ENCODE data around the gene ABHD17C.

The ABHD17C gene

DNA sequence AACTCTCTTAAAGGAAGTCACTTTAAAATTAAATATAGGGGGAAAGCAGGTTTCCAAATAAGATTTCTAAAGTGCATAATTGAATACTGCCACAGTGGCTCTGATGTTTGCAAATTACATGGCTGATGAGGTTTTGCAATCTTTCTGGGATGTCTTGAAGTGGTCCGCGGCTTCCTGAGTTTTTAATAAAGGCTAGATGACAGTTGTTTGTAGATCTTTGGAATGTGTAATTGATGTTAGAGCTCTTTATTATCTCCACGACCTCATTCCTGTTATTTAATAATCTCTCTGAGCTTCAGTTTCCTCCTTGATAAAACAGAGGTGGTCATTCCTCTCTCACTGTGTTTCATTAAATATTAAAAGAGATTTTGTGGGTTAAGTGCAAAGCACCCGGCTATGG, 57.1 kb downstream of the ABHD17C start:
- Histone ChIP-seq H3F3A (ENCODE audit: insufficient read depth, low read length) (no peaks in the 10 kb centered on the region), H3K9me2 (replicated peaks; ENCODE audit: insufficient read depth, low read length) (no peaks in the 10 kb centered on the region), H2AFZ (ENCODE audit: low read length) (no peak overlapping the region), H4K20me1 (ENCODE audit: insufficient read depth, low read length) (no peaks in the 10 kb centered on the region), H3K4me2 (ENCODE audit: low read depth, low read length) (no peak overlapping the region), H3K36me3 (replicated peaks; ENCODE audit: insufficient read depth, low read length) (no peaks in the 10 kb centered on the region), H3K9ac (ENCODE audit: low read length) (no peak overlapping the region), H3K27me3 (replicated peaks; ENCODE audit: insufficient read depth, low read length) (no peaks in the 10 kb centered on the region), H3K79me2 (ENCODE audit: low read length) (0 out of 2 replicates have a peak, but pooled peaks cover 3% of the 10 kb centered on the region), H3K4me1 (ENCODE audit: low read length) (no peaks in the 10 kb centered on the region), H3K4me3 (ENCODE audit: low read length) (no peak overlapping the region), H3K9me3 (replicated peaks; ENCODE audit: insufficient read depth, low read length) (no peaks in the 10 kb centered on the region), H3K27ac (ENCODE audit: low read length) (no peak overlapping the region)
- no peak for DNase-seq
- TF ChIP-seq EZH2phosphoT487 (IDR thresholded peaks at IDR 0.05; ENCODE audit: low read length) (no peak), EZH2 (optimal IDR thresholded peaks at IDR 0.05; ENCODE audit: low read depth, low read length) (no peak), CTCF (IDR thresholded peaks at IDR 0.05; ENCODE audit: low read length) (no peak)

DNA sequence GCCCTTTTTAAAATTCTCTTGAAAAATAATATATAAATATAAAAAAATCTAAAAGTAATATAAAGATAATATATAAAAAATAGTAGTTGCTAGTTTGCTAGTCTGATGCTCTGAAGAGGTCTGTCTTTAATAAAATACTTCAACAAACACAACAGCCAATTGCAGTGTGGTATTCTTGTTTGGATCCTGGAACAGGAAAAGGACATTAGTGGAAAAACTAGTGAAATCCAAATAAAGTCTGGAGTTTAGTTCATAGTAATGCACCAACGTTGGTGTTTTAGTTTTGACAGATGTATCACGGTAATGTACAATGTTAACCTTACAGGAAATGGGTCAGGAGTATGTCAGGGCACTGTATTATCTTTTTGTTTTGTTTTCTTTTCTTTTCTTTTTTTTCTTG, 58.1 kb downstream of the ABHD17C start:
- TF ChIP-seq EZH2phosphoT487 (IDR thresholded peaks at IDR 0.05; ENCODE audit: low read length) = no peak
- no peak for TF ChIP-seq CTCF (IDR thresholded peaks at IDR 0.05; ENCODE audit: low read length)
- TF ChIP-seq EZH2 (optimal IDR thresholded peaks at IDR 0.05; ENCODE audit: low read depth, low read length) = no peak

GRCh38 chr15:80754014-80754413, 58.9 kb downstream of the ABHD17C start:
- TF ChIP-seq EZH2 (optimal IDR thresholded peaks at IDR 0.05; ENCODE audit: low read depth, low read length) (no peak), CTCF (IDR thresholded peaks at IDR 0.05; ENCODE audit: low read length) (no peak), EZH2phosphoT487 (IDR thresholded peaks at IDR 0.05; ENCODE audit: low read length) (no peak)
- DNase-seq = no peak
- H3K27me3 ChIP-seq (replicated peaks; ENCODE audit: insufficient read depth, low read length) = no peaks in the 10 kb centered on the region
- H3K4me2 ChIP-seq (ENCODE audit: low read depth, low read length) = no peak overlapping the region
- H3K4me1 ChIP-seq (ENCODE audit: low read length) = no peaks in the 10 kb centered on the region
- H2AFZ ChIP-seq (ENCODE audit: low read length) = no peak overlapping the region
- no peak overlapping the region for H3K27ac ChIP-seq (ENCODE audit: low read length)
- no peak overlapping the region for H3K4me3 ChIP-seq (ENCODE audit: low read length)
- H3K9me2 ChIP-seq (replicated peaks; ENCODE audit: insufficient read depth, low read length) = no peaks in the 10 kb centered on the region
- H3F3A ChIP-seq (ENCODE audit: insufficient read depth, low read length) = no peaks in the 10 kb centered on the region
- H3K9ac ChIP-seq (ENCODE audit: low read length) = no peak overlapping the region
- no peaks in the 10 kb centered on the region for H4K20me1 ChIP-seq (ENCODE audit: insufficient read depth, low read length)
- H3K36me3 ChIP-seq (replicated peaks; ENCODE audit: insufficient read depth, low read length) = no peaks in the 10 kb centered on the region
- H3K79me2 ChIP-seq (ENCODE audit: low read length) = no peaks in the 10 kb centered on the region
- H3K9me3 ChIP-seq (replicated peaks; ENCODE audit: insufficient read depth, low read length) = no peaks in the 10 kb centered on the region

More for the DNA sequence above, 58.1 kb downstream of the ABHD17C start:
- no peak overlapping the region for H3K4me2 ChIP-seq (ENCODE audit: low read depth, low read length)
- no peaks in the 10 kb centered on the region for H3K36me3 ChIP-seq (replicated peaks; ENCODE audit: insufficient read depth, low read length)
- H3K4me3 ChIP-seq (ENCODE audit: low read length) = no peak overlapping the region
- no peaks in the 10 kb centered on the region for H3F3A ChIP-seq (ENCODE audit: insufficient read depth, low read length)
- no peaks in the 10 kb centered on the region for H3K9me2 ChIP-seq (replicated peaks; ENCODE audit: insufficient read depth, low read length)
- H3K4me1 ChIP-seq (ENCODE audit: low read length) = no peaks in the 10 kb centered on the region
- no peaks in the 10 kb centered on the region for H4K20me1 ChIP-seq (ENCODE audit: insufficient read depth, low read length)
- no peaks in the 10 kb centered on the region for H3K27me3 ChIP-seq (replicated peaks; ENCODE audit: insufficient read depth, low read length)
- no peak for DNase-seq
- H3K79me2 ChIP-seq (ENCODE audit: low read length) = no peaks in the 10 kb centered on the region
- no peak overlapping the region for H3K27ac ChIP-seq (ENCODE audit: low read length)
- no peaks in the 10 kb centered on the region for H3K9me3 ChIP-seq (replicated peaks; ENCODE audit: insufficient read depth, low read length)
- H2AFZ ChIP-seq (ENCODE audit: low read length) = no peak overlapping the region
- no peak overlapping the region for H3K9ac ChIP-seq (ENCODE audit: low read length)

Measured in MM.1S (cell line).